GM21619 (cell line): ENCODE data around the gene IDH2.
"Not testable (repeated sequence)": the region's sequence is repeated elsewhere in the genome, so short reads cannot be mapped to it uniquely, and the experiment has no call there.

Experiments used
- ATAC-seq: cut with Tn5 transposase; IDR thresholded peaks from one replicate; pipeline ENCODE4 v1.9.1; 2021; ENCODE audit not compliant: unreplicated experiment

Gene IDH2

DNA sequence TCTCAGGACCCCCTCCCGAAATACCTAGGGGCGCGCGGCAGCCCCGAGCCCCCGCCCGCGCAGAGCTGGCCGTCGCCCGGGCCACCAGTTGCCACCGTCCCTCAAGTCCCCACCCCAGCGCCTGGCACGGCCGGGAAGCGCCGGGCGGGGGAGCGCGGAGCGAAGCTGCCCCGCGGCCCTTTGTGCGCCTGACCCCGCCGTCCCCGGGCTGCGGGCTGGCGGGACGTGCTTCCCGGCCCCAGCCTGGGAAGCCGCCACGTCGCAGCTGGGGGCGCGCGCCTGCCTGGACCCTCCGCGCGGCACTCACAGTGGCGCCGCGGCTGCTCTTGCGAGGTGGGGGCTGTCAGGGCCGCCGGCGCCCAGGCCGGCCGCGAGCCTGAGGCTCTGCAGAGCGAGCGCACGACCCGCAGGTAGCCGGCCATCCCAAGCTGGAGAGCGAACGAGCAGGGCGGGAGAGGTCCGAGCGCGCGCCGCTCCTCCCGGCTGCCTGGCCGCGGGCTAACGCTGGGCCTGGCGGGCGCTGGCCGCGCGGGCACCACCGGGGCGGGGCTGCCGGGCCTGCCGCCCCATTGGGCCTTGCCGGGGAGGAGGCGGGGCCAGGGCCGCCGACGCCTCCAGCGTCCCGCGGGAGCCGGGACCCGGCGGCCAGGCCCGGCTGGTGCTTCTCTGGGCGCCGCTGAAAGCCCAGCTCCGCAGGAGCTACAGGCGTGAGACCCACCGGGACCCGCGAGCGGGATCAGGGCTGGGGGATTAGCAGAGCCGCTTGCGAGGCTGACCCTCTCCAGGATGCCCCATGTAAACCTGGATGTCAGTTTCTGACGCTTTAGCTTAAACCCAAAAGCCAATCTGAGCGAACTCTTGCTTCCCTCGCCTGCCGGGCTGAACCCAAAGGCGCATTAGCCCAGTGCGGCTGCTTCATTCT, at the start of gene IDH2:
Gene IDH2 (minus strand): TSS at position 500 of the 922 bp plus-strand sequence. CDS start 78 bp downstream, at position 422.
- ATAC-seq: peak; percentile 65

DNA sequence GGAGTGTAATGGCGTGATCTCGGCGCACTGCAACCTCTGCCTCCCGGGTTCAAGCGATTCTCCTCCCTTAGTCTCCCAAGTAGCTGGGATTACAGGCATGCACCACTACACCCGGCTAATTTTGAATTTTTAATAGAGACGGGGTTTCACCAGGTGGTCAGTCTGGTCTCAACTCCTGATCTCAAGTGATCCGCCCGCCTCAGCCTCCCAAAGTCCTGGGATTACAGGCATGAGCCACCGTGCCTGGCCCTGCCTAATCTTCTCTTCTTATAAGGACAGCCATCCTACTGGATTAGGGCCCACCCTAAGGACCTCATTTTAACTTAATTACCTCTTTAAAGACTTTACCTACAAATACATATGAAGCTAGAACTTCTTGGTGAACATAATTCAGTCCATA, 48.3 kb upstream of the IDH2 start:
- ATAC-seq: not testable (repeated sequence)

GRCh38 chr15:90149609-90150340, 47.5 kb upstream of the IDH2 start:
- no peak for ATAC-seq

DNA sequence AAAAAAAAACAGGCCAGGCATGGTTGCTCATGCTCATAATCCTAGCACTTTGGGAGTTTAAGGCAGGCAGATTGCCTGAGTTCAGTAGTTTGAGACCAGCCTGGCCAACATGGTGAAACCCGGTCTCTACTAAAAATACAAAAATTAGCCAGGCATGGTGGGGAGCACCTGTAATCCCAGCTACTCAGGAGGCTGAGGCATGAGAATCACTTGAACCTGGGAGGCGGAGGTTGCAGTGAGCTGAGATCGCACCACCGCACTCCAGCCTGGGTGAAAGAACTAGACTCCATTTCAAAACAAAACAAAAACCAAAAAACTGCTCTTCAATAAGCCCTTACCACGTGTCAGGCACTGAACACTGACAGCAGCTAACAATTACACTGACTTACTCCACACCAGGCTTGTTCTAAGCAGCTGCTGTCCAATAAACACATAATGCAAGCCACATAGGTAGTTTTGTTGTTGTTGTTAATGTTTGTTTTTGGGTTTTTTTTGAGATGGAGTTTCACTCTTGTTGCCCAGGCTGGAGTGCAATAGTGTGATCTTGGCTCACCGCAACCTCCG, 44.0 kb upstream of the IDH2 start:
- ATAC-seq: not testable (repeated sequence)

DNA sequence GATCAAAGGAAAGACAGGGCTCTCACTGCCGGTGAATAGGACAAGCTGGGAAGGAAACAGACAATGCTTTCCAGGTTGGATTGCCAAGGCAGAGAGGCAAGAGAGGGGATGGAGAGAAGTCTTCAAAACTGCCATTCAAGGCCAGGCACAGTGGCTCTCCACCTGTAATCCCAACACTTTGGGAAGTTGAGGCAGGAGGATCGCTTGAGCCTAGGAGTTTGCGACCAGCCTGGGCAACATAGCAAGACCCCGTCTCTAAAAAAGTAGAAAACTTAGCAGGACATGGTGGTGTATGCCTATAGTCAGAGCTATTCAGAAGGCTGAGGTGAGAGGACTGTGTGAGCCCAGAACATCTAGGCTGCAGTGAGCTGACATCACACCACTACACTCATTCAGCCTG, 43.5 kb upstream of the IDH2 start:
- ATAC-seq: no peak

DNA sequence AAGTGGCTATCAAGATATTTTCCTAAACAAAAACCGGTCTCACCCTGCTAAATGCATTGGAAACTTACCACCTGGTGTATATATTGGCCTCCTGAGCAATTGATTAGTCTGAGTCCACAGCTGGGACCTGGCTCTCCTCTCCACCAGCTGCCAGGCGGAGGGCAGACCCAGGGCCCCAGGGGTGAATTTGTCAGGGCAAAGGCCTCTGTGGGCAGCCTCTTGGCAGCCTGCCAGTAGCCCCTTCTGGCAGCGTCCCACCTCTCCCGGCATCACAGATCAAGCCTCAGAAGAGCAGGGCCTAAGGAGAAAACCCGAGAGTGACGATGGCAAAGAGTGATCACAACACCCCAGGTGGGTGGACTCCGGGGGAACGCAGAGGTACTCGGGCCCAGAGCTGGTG, 43.0 kb upstream of the IDH2 start:
- no peak for ATAC-seq

- peak; percentile 74 for ATAC-seq
Measured at GRCh38 chr15:90143166-90143655, 40.9 kb upstream of the IDH2 start.

DNA sequence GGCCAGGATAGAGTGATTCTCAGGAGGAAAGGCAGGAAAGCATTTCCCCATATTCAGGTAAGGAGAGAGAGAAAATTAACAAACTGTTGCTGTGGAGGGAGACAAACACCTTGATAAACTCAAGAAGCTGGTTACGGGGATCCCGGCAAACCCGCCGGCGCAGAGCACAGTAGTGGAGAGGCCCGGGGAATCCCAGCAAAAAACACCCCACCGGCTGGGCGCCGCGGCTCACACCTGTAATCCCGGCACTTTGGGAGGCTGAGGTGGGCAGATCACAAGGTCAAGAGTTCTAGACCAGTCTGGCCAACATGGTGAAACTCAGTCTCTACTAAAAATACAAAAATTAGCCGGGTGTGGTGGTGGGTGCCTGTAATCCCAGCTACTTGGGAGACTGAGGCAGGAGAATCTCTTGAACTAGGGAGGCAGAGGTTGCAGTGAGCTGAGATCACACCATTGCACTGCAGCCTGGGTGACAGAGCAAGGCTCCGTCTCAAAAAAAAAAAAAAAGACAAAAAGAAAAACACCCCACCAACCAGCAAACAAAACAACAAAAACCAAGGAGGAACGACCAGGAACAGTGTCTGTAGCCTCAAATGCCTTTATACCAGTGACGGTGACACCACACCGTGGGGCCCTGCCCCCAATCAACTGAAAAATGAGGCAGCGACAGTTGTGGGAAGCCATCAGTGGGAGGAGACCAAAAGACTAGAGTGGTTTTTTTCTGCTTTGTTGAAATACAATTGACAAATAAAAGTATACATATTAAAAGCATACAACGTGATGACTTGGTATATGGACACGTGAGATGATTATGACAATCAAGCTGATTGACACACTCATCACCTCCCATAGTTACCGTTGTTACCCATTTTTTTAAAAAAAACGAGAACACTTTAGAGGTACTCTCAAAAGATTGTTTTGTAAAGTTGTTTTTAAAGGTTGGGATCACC, 40.2 kb upstream of the IDH2 start:
- ATAC-seq: no peak

DNA sequence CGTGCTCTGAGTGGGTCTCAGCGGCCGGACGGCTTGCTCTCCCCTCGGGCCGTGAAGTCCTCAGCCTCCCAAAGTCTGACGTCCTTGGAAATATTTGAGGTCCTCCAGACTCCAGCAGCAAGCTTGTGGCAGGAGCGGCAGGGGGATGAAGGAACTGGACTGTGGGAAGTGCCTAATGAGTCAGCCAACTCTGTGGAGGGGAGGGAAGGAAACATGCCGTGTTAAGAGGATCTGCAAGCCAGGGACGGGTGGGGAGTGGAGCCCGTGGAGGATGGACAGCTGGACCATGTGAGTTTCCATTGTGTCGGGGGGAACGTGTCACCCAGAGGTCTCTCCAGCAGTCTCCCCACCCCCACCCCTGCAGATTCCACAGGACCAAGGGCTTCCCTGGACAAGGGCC, 39.4 kb upstream of the IDH2 start:
- no peak for ATAC-seq

DNA sequence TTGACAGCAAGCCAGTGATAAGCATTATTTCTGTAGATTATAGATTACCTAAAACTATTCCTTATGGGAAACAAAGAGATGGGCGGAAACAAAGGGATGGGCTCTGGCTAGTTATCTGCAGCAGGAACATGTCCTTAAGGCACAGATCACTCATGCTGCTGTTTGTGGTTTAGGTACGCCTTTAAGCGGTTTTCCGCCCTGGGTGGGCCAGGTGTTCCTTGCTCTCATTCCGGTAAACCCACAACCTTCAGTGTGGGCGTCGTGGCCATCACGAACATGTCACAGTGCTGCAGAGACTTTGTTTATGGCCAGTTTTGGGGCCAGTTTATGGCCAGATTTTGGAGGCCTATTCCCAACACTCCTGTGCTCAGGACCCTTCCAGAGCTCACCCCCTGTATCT, 37.3 kb upstream of the IDH2 start:
- not testable (repeated sequence) for ATAC-seq

DNA sequence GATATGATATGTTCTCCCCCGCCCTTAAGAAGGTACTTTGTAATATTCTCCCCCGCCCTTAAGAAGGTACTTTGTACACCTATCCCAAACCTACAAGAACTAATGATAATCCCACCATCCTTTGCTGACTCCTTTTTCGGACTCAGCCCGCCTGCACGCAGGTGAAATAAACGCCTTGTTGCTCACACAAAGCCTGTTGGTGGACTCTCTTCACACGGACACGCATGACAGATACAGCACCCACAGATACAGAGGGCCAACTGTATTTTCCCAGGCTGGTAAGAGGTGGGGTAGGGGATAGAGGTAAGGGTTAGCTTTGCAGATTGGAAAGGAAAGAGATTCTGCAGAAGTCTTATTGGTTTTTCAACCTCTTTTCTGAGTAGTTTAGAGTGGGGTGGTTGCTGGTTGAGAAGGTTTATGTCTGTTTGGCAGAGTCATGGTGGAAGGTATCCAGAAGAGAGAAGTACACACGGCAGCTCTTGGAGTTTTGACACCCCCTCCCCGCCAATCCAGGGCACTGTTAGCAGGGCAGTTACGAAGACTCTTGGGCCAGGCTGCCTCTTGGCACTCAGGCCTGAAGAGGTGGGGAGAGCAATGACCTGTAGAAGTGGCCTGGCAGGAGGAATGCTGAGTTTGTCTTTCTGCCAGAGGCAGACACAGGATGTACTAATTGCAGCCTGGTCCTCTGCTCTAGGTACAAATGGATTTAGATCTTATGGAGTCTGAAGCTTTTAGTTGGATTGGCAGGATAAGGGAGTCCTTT, 36.0 kb upstream of the IDH2 start:
- no peak for ATAC-seq

DNA sequence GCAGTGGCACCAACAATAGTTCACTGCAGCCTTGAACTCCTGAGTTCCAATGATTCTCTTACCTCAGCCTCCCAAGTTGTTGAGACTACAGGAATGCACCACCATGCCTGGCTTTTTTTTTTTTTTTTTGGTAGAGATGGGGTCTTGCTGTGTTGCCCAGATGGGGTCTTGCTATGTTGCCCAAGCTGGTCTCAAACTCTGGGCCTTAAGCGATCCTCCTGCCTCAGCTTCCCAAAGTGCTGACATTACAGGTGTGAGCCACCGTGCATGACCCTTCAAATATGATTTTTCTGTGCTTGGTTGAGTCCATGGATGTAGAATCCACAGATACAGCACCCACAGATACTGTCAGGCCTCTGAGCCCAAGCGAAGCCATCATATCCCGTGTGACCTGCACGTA, 30.2 kb upstream of the IDH2 start:
- ATAC-seq: no peak

DNA sequence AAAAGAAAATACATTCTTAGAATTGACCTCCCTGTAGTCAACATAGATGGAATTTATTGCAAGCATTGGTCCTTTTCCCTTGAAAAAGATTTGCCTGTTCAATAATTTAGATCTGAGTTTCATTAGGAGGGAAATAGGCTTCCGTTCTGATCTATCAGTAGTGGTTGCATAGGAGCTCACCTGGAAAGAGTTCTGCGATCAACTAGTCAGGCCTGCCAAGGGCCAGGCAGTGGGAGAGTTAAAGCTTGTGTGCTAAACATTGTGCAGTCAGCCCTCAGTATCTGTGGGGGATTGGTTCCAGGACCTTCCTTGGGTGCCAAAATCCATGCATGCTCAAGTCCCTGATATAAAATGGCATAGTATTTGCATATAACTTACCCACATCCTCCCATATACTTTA, 29.6 kb upstream of the IDH2 start:
- ATAC-seq: no peak

DNA sequence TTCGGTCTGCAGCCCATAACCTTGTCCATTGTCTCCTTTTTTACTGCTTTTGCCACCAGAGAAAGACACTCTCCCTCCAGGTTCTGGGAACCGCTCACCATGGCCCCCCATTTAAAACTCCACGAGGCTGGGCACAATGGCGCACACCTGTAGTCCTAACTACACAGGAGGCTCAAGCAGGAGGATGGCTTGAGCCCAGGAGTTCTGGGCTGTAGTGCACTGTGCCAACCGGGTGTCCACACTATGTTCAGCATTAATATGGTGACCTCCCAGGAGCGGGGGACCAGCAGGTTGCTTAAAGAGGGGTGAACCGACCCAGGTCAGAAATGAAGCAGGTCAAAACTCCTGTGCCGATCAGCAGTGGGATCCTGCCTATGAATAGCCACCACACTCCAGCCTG, 28.0 kb upstream of the IDH2 start:
- no peak for ATAC-seq

DNA sequence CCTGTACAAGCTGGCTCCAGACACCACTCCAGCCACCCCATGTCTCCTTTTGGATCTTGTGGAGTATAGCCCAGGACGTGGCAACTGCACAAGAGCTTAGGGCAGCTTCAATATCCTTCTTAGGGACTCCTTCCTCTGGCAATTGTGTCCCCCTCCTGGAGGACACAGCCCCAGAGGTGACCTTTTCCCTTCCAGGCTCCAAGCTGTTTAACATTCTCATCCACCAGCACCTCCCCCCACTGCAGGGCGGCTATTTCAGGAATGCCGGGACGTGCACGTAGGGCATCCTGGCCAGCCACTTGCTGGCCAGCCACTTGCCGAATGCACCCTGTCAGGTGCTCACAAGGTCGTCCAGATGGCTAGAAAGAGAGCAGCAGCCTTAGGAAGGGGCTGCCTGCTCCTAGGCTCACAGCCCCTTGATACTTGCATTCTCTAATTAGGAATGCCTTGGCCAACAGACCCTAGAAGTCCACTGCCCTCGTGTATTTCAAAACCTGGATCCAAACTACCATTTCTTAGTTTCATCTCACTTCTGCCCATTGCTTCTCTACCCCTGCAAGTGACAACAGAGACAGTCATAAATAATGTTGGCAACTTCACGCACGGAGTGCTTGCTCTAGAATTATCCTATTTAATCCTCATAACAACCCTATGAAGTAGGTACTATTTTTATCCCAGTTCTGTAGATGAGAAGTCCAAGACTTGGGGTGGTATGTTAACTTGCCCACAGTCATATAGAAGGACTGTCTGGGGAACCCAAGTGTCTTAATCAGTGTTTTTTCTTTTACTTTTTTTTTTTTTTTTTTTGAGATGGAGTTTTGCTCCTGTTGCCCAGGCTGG, 24.5 kb upstream of the IDH2 start:
- no peak for ATAC-seq

- ATAC-seq: no peak
Measured at GRCh38 chr15:90126022-90126421, 23.8 kb upstream of the IDH2 start.

GRCh38 chr15:90124507-90124906, 22.2 kb upstream of the IDH2 start:
- no peak for ATAC-seq

- no peak for ATAC-seq
Measured at GRCh38 chr15:90121086-90121485, 18.8 kb upstream of the IDH2 start.

DNA sequence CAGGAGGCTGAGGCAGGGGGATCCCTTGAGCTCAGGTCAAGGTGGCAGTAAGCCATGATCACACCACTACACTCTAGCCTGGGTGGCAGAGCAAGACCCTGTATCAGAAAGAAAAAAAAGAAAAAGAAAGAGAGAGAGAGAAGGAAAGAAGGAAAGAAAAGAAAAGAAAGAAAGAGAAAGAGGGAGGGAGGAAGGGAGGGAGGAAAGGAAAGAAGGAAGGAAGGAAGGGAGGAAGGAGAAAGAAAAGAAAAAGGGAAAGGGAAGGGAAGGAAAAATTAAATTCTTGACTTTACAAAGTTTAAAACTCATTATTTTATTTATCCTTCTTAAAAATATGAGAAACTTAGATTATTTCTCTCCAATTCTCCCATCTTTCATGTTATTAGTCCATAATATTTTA, 17.1 kb upstream of the IDH2 start:
- ATAC-seq: no peak
